ENCODE measurements around the gene USP4.

Gene USP4

GRCh38 chr3:49324768-49325167 is 15.1 kb downstream of the USP4 start:
- H3K4ac ChIP-seq (ENCODE audit: low read length): no peak overlapping the region
- no peak overlapping the region for H4K8ac ChIP-seq (ENCODE audit: low read depth, low read length)
- H3K4me1 ChIP-seq (ENCODE audit: control insufficient read depth in 2 of 2, insufficient read depth in 1 of 2, low read depth in 1 of 2, low read length in 2 of 2): no peaks in the 10 kb centered on the region
- DNase-seq (ENCODE audit: low spot score): no peak
- no peak overlapping the region for H2BK120ac ChIP-seq (ENCODE audit: low read depth, low read length)
- no peak overlapping the region for H4K91ac ChIP-seq (ENCODE audit: low read depth, low read length, poor library complexity)
- H3K27ac ChIP-seq (replicated peaks; ENCODE audit: low read length): no peak overlapping the region
- H2BK15ac ChIP-seq (ENCODE audit: low read length): no peak overlapping the region
- no peak overlapping the region for H2BK5ac ChIP-seq (ENCODE audit: low read length)
- H3K4me2 ChIP-seq (ENCODE audit: insufficient read depth, low read length, poor library complexity, severe bottlenecking): no peak overlapping the region
- no peaks in the 10 kb centered on the region for H3K9me3 ChIP-seq (replicated peaks in 1 of 2; ENCODE audit: control insufficient read depth in 2 of 2, insufficient read depth in 1 of 2, low read depth in 1 of 2, low read length in 2 of 2)
- no peak overlapping the region for H3K23ac ChIP-seq (ENCODE audit: low read depth, low read length, poor library complexity)
- no peak overlapping the region for H2AK5ac ChIP-seq (ENCODE audit: low read depth, low read length)
- no peak overlapping the region for H3K4me3 ChIP-seq (ENCODE audit: low read length in 2 of 2)
- H2AFZ ChIP-seq (ENCODE audit: low read length): no peak overlapping the region
- no CpG with 5 or more reads among the region's 7 CpGs for WGBS, 2 donors (ENCODE audit: extremely low coverage in 2 of 2, insufficient read length in 2 of 2, insufficient replicate concordance in 1 of 2)
- H3K18ac ChIP-seq (ENCODE audit: low read length): no peak overlapping the region
- H3K36me3 ChIP-seq (replicated peaks in 1 of 2; ENCODE audit: control insufficient read depth in 2 of 2, insufficient read depth in 2 of 2, low read length in 2 of 2): peaks cover 30 to 91% of the 10 kb centered on the region in 2 donors
- no peaks in the 10 kb centered on the region for H3K79me1 ChIP-seq (ENCODE audit: low read depth, low read length)
- no peaks in the 10 kb centered on the region for H3K27me3 ChIP-seq (ENCODE audit: control insufficient read depth in 3 of 3, insufficient read depth in 3 of 3, low read depth in 1 of 3, low read length in 3 of 3)
- H3K14ac ChIP-seq (ENCODE audit: low read length): no peak overlapping the region
- H2BK12ac ChIP-seq (ENCODE audit: low read length): no peak overlapping the region
- no peak overlapping the region for H3K9ac ChIP-seq (ENCODE audit: low read depth, low read length, poor library complexity)

GRCh38 chr3:49316696-49317457 is 23.0 kb downstream of the USP4 start:
- H3K4ac ChIP-seq (ENCODE audit: low read length): no peak overlapping the region
- H3K27ac ChIP-seq (replicated peaks; ENCODE audit: low read length): no peak overlapping the region
- no CpG with 5 or more reads among the region's 16 CpGs for WGBS, 2 donors (ENCODE audit: extremely low coverage in 2 of 2, insufficient read length in 2 of 2, insufficient replicate concordance in 1 of 2)
- H3K14ac ChIP-seq (ENCODE audit: low read length): no peak overlapping the region
- no peaks in the 10 kb centered on the region for H3K4me1 ChIP-seq (ENCODE audit: control insufficient read depth in 2 of 2, insufficient read depth in 1 of 2, low read depth in 1 of 2, low read length in 2 of 2)
- H2BK120ac ChIP-seq (ENCODE audit: low read depth, low read length): peak overlapping the region; percentile 8
- no peak overlapping the region for H3K18ac ChIP-seq (ENCODE audit: low read length)
- H3K9me3 ChIP-seq (replicated peaks in 1 of 2; ENCODE audit: control insufficient read depth in 2 of 2, insufficient read depth in 1 of 2, low read depth in 1 of 2, low read length in 2 of 2): no peaks in the 10 kb centered on the region
- no peak for DNase-seq (ENCODE audit: low spot score)
- H2AFZ ChIP-seq (ENCODE audit: low read length): no peak overlapping the region
- no peak overlapping the region for H4K91ac ChIP-seq (ENCODE audit: low read depth, low read length, poor library complexity)
- H3K9ac ChIP-seq (ENCODE audit: low read depth, low read length, poor library complexity): peak overlapping the region; percentile 44
- no peak overlapping the region for H4K8ac ChIP-seq (ENCODE audit: low read depth, low read length)
- H2BK15ac ChIP-seq (ENCODE audit: low read length): no peak overlapping the region
- H3K4me3 ChIP-seq (ENCODE audit: low read length in 2 of 2): no peak overlapping the region
- H3K79me1 ChIP-seq (ENCODE audit: low read depth, low read length): no peaks in the 10 kb centered on the region
- H3K27me3 ChIP-seq (ENCODE audit: control insufficient read depth in 3 of 3, insufficient read depth in 3 of 3, low read depth in 1 of 3, low read length in 3 of 3): no peaks in the 10 kb centered on the region
- H3K23ac ChIP-seq (ENCODE audit: low read depth, low read length, poor library complexity): peak overlapping the region; percentile 43
- H3K36me3 ChIP-seq (replicated peaks in 1 of 2; ENCODE audit: control insufficient read depth in 2 of 2, insufficient read depth in 2 of 2, low read length in 2 of 2): peaks cover 18 to 80% of the 10 kb centered on the region in 2 donors
- no peak overlapping the region for H3K4me2 ChIP-seq (ENCODE audit: insufficient read depth, low read length, poor library complexity, severe bottlenecking)
- no peak overlapping the region for H2BK5ac ChIP-seq (ENCODE audit: low read length)
- H2BK12ac ChIP-seq (ENCODE audit: low read length): no peak overlapping the region
- H2AK5ac ChIP-seq (ENCODE audit: low read depth, low read length): no peak overlapping the region

DNA sequence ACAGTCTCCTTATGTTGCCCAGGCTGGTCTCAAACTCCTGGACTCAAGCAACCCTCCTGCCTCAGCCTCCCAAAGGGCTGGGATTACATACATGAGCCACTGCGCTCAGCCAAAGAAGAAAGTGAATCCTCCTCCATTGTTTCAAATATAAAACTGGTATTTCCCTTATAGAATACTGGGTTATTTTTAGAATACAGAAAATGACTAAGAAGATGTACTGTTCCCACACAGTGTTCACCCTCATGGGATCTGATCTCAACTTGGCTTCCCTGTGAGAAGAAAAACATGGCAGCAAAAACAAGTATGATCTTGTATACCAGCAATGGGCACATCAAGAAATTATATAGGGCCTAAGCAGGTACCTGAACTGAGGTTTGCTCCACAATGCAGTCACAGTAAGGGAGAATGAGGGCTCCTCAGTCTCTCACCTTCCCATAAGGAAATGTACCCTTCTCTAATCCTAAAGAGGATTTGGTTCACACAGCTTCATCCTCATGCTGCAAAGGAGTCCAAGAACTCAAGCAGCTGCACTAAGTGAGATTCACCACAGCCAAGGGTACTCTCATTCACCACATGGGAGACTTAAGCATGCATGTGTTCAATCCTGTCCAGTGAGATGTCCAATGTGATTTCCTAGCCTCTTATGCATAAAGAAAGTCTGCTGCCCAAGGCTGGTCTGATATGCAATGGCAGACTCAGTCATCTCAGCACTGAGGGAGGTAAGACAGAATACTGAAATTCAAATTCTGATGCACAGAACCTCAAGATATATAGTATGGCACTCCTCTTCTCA is 25.8 kb downstream of the USP4 start:
- Histone ChIP-seq H4K8ac (ENCODE audit: low read depth, low read length) (no peak overlapping the region), H4K91ac (ENCODE audit: low read depth, low read length, poor library complexity) (no peak overlapping the region), H2BK120ac (ENCODE audit: low read depth, low read length) (no peak overlapping the region), H2BK12ac (ENCODE audit: low read length) (no peak overlapping the region), H3K4me1 (ENCODE audit: control insufficient read depth in 2 of 2, insufficient read depth in 1 of 2, low read depth in 1 of 2, low read length in 2 of 2) (no peaks in the 10 kb centered on the region), H3K18ac (ENCODE audit: low read length) (no peak overlapping the region), H3K4me2 (ENCODE audit: insufficient read depth, low read length, poor library complexity, severe bottlenecking) (no peak overlapping the region), H2AFZ (ENCODE audit: low read length) (no peak overlapping the region), H3K9me3 (replicated peaks in 1 of 2; ENCODE audit: control insufficient read depth in 2 of 2, insufficient read depth in 1 of 2, low read depth in 1 of 2, low read length in 2 of 2) (no peaks in the 10 kb centered on the region), H2BK5ac (ENCODE audit: low read length) (no peak overlapping the region), H2AK5ac (ENCODE audit: low read depth, low read length) (no peak overlapping the region), H3K14ac (ENCODE audit: low read length) (no peak overlapping the region), H3K36me3 (replicated peaks in 1 of 2; ENCODE audit: control insufficient read depth in 2 of 2, insufficient read depth in 2 of 2, low read length in 2 of 2) (peaks cover 18 to 75% of the 10 kb centered on the region in 2 donors), H3K23ac (ENCODE audit: low read depth, low read length, poor library complexity) (no peak overlapping the region), H3K4ac (ENCODE audit: low read length) (no peak overlapping the region), H3K27ac (replicated peaks; ENCODE audit: low read length) (no peak overlapping the region), H3K9ac (ENCODE audit: low read depth, low read length, poor library complexity) (no peak overlapping the region), H3K79me1 (ENCODE audit: low read depth, low read length) (no peaks in the 10 kb centered on the region), H2BK15ac (ENCODE audit: low read length) (no peak overlapping the region), H3K4me3 (ENCODE audit: low read length in 2 of 2) (no peak overlapping the region), H3K27me3 (ENCODE audit: control insufficient read depth in 3 of 3, insufficient read depth in 3 of 3, low read depth in 1 of 3, low read length in 3 of 3) (no peaks in the 10 kb centered on the region)
- no CpG with 5 or more reads among the region's 1 CpG for WGBS, 2 donors (ENCODE audit: extremely low coverage in 2 of 2, insufficient read length in 2 of 2, insufficient replicate concordance in 1 of 2)
- no peak for DNase-seq (ENCODE audit: low spot score)

GRCh38 chr3:49311283-49311682 is 28.6 kb downstream of the USP4 start:
- Histone ChIP-seq H3K4ac (ENCODE audit: low read length) (no peak overlapping the region), H3K18ac (ENCODE audit: low read length) (no peak overlapping the region), H2BK15ac (ENCODE audit: low read length) (no peak overlapping the region), H2AFZ (ENCODE audit: low read length) (no peak overlapping the region), H3K4me2 (ENCODE audit: insufficient read depth, low read length, poor library complexity, severe bottlenecking) (no peak overlapping the region), H3K4me1 (ENCODE audit: control insufficient read depth in 2 of 2, insufficient read depth in 1 of 2, low read depth in 1 of 2, low read length in 2 of 2) (no peaks in the 10 kb centered on the region), H3K27me3 (ENCODE audit: control insufficient read depth in 3 of 3, insufficient read depth in 3 of 3, low read depth in 1 of 3, low read length in 3 of 3) (no peaks in the 10 kb centered on the region), H2BK12ac (ENCODE audit: low read length) (no peak overlapping the region), H3K27ac (replicated peaks; ENCODE audit: low read length) (no peak overlapping the region), H2BK5ac (ENCODE audit: low read length) (no peak overlapping the region), H3K79me1 (ENCODE audit: low read depth, low read length) (no peaks in the 10 kb centered on the region), H2AK5ac (ENCODE audit: low read depth, low read length) (no peak overlapping the region), H3K9ac (ENCODE audit: low read depth, low read length, poor library complexity) (no peak overlapping the region), H2BK120ac (ENCODE audit: low read depth, low read length) (no peak overlapping the region), H3K4me3 (ENCODE audit: low read length in 2 of 2) (no peak overlapping the region), H4K8ac (ENCODE audit: low read depth, low read length) (no peak overlapping the region), H3K14ac (ENCODE audit: low read length) (no peak overlapping the region), H4K91ac (ENCODE audit: low read depth, low read length, poor library complexity) (no peak overlapping the region), H3K23ac (ENCODE audit: low read depth, low read length, poor library complexity) (no peak overlapping the region), H3K9me3 (replicated peaks in 1 of 2; ENCODE audit: control insufficient read depth in 2 of 2, insufficient read depth in 1 of 2, low read depth in 1 of 2, low read length in 2 of 2) (no peaks in the 10 kb centered on the region), H3K36me3 (replicated peaks in 1 of 2; ENCODE audit: control insufficient read depth in 2 of 2, insufficient read depth in 2 of 2, low read length in 2 of 2) (peaks cover 10 to 81% of the 10 kb centered on the region in 2 donors)
- DNase-seq (ENCODE audit: low spot score): no peak
- WGBS, 2 donors (ENCODE audit: extremely low coverage in 2 of 2, insufficient read length in 2 of 2, insufficient replicate concordance in 1 of 2): no CpG with 5 or more reads among the region's 3 CpGs
